Upper lobe of right lung (tissue), 1 donor: ENCODE results near the gene ADAMTSL5. TPM values are rescaled to one million over a fixed set of nuclear protein-coding genes. Genes with fewer than 3 reads are reported as not detected.

ENCODE experiments used
- ATAC-seq: fragments of 200-7000 bp; cut with Tn5 transposase; one replicate; pipeline ENCODE4 v1.9.1; 2020; ENCODE audit warnings: mild to moderate bottlenecking, moderate library complexity
- DNase-seq: peaks from one replicate; pipeline ENCODE4 v3.0.0-alpha.2; 2020
- H3K27ac ChIP-seq: fragments of 200-600 bp; one replicate; pipeline ENCODE4 v1.8.0; 2022
- H3K27me3 ChIP-seq: fragments of 200-600 bp; one replicate; pipeline ENCODE4 v1.8.0; 2022; ENCODE audit warnings: mild to moderate bottlenecking
- H3K36me3 ChIP-seq: fragments of 200-600 bp; one replicate; pipeline ENCODE4 v1.8.0; 2022
- H3K4me1 ChIP-seq: fragments of 200-600 bp; one replicate; pipeline ENCODE4 v1.8.0; 2022
- H3K4me3 ChIP-seq: fragments of 200-600 bp; one replicate; pipeline ENCODE4 v1.8.0; 2022; ENCODE audit warnings: mild to moderate bottlenecking
- H3K9me3 ChIP-seq: fragments of 200-600 bp; one replicate; pipeline ENCODE4 v1.8.0; 2022
- CTCF ChIP-seq: fragments of 200-600 bp; IDR thresholded peaks from one replicate; pipeline ENCODE4 v1.8.0; 2022; ENCODE audit warnings: antibody characterized with exemption
- intact Hi-C: fragments of 100-400 bp; cut with DNase I; formaldehyde crosslinking; loops from one replicate; pipeline ENCODE4 v1.11.0; 2022
- total RNA-seq: library from RNA; stranded (reverse); fragmentation: NEBNext Ultra II Directional; extraction: Animal tissue kit (Norgen Biotek cat#: 25700); gene quantifications from one replicate; pipeline ENCODE4 v1.2.1, GENCODE V29; 2021
- donor health status: DM: no; HTN: yes; CAD: no; lungs with severe emphysema.

Gene ADAMTSL5
- total RNA-seq, 1 donor from 2014 or later: 4.8 TPM

- H3K4me3 ChIP-seq: no peak overlapping the region
- no peaks in the 10 kb centered on the region for H3K36me3 ChIP-seq
- H3K4me1 ChIP-seq: no peaks in the 10 kb centered on the region
- intact Hi-C loops: no loop called here
- no peaks in the 10 kb centered on the region for H3K27me3 ChIP-seq
- no peak overlapping the region for H3K27ac ChIP-seq
- no peak for TF ChIP-seq CTCF
- DNase-seq (no peak), ATAC-seq (no peak)
- no peaks in the 10 kb centered on the region for H3K9me3 ChIP-seq
Observed at GRCh38 chr19:1555487-1556389, 42.9 kb upstream of the ADAMTSL5 start.

GRCh38 chr19:1554968-1555367 is 42.1 kb upstream of the ADAMTSL5 start:
- Histone ChIP-seq H3K4me3 (no peak overlapping the region), H3K9me3 (no peaks in the 10 kb centered on the region), H3K27me3 (no peaks in the 10 kb centered on the region), H3K36me3 (no peaks in the 10 kb centered on the region), H3K27ac (no peak overlapping the region), H3K4me1 (no peaks in the 10 kb centered on the region)
- no peak for ATAC-seq
- no peak for DNase-seq
- intact Hi-C loops: no loop called here
- TF ChIP-seq CTCF: no peak

- TF ChIP-seq CTCF: no peak
- H3K4me3 ChIP-seq: no peak overlapping the region
- no peak for ATAC-seq
- intact Hi-C loops: no loop called here
- DNase-seq: no peak
- no peak overlapping the region for H3K27ac ChIP-seq
- no peaks in the 10 kb centered on the region for H3K9me3 ChIP-seq
- H3K36me3 ChIP-seq: no peaks in the 10 kb centered on the region
- H3K4me1 ChIP-seq: no peaks in the 10 kb centered on the region
- H3K27me3 ChIP-seq: no peaks in the 10 kb centered on the region
Observed at GRCh38 chr19:1553415-1553814, 40.6 kb upstream of the ADAMTSL5 start.

GRCh38 chr19:1551068-1552040 is 38.5 kb upstream of the ADAMTSL5 start:
- intact Hi-C loops: no loop called here
- no peak for TF ChIP-seq CTCF
- Histone ChIP-seq H3K27me3 (no peaks in the 10 kb centered on the region), H3K9me3 (no peaks in the 10 kb centered on the region), H3K4me3 (no peak overlapping the region), H3K27ac (no peak overlapping the region), H3K36me3 (no peaks in the 10 kb centered on the region), H3K4me1 (no peaks in the 10 kb centered on the region)
- ATAC-seq (no peak), DNase-seq (no peak)

GRCh38 chr19:1549332-1549945 is 36.6 kb upstream of the ADAMTSL5 start:
- H3K36me3 ChIP-seq: no peaks in the 10 kb centered on the region
- no peaks in the 10 kb centered on the region for H3K9me3 ChIP-seq
- H3K27me3 ChIP-seq: no peaks in the 10 kb centered on the region
- intact Hi-C loops: loop anchor here (10.0 kb wide), 2 partner anchors 125 to 215 kb away; no protein-coding TSS in a partner anchor
- H3K4me3 ChIP-seq: no peak overlapping the region
- TF ChIP-seq CTCF: no peak
- ATAC-seq (no peak), DNase-seq (no peak)
- peaks cover 4% of the 10 kb centered on the region for H3K4me1 ChIP-seq
- H3K27ac ChIP-seq: no peak overlapping the region
